Measurements from ENCODE around the gene RASGRP2.

DNA sequence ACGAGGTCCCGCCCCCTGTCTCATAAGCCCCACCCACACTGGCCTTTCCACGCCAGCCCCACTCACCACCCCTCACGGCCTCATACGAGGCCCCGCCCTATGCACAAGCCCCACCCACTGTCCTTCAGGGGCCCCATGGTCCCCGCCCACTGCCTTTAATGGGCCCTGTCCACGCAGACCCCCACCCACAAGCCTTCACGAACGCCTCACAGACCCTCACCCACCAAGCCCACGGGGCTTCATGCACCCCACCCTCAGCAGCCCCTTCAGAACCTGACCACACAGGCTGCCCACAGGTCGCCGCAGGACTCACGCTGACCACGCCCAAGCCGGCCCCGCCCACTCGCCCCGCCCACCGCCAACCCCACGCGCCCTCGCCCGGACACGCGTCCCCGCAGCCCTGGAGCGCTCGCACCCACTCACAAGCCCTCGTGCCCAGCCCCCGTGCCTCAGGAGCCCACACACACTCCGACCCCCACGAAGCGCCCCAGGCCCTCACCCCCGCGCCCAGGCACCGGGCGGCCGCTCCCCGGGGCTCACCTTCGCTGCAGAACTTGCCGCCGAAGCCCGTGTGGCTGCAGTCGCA is 31.4 kb downstream of the RASGRP2 start:
- no peak for TF ChIP-seq EZH2phosphoT487 (IDR thresholded peaks at IDR 0.05; ENCODE audit: borderline replicate concordance, low read length)
- TF ChIP-seq, protein P1, sequence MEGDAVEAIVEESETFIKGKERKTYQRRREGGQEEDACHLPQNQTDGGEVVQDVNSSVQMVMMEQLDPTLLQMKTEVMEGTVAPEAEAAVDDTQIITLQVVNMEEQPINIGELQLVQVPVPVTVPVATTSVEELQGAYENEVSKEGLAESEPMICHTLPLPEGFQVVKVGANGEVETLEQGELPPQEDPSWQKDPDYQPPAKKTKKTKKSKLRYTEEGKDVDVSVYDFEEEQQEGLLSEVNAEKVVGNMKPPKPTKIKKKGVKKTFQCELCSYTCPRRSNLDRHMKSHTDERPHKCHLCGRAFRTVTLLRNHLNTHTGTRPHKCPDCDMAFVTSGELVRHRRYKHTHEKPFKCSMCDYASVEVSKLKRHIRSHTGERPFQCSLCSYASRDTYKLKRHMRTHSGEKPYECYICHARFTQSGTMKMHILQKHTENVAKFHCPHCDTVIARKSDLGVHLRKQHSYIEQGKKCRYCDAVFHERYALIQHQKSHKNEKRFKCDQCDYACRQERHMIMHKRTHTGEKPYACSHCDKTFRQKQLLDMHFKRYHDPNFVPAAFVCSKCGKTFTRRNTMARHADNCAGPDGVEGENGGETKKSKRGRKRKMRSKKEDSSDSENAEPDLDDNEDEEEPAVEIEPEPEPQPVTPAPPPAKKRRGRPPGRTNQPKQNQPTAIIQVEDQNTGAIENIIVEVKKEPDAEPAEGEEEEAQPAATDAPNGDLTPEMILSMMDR (conservative IDR thresholded peaks at IDR 0.05; ENCODE audit: low read depth, low read length): no peak
- TF ChIP-seq EZH2 (IDR thresholded peaks at IDR 0.05; ENCODE audit: low read length, unreplicated experiment): no peak

Measured in PC-3 (cell line).